GM12891 (cell line): ENCODE data around the gene FILIP1.

Source experiments
- POLR2A ChIP-seq: IDR thresholded peaks from 2 replicates; pipeline ENCODE4 v1.6.1; 2011; ENCODE audit warnings: low read depth, low read length, control low read depth
- POLR2AphosphoS5 ChIP-seq: IDR thresholded peaks from 2 replicates; pipeline ENCODE4 v1.6.1; 2011; ENCODE audit warnings: low read depth, low read length, control low read depth
- TAF1 ChIP-seq: IDR thresholded peaks from 2 replicates; pipeline ENCODE4 v1.6.1; 2011; ENCODE audit warnings: low read depth, low read length, control low read depth

DNA sequence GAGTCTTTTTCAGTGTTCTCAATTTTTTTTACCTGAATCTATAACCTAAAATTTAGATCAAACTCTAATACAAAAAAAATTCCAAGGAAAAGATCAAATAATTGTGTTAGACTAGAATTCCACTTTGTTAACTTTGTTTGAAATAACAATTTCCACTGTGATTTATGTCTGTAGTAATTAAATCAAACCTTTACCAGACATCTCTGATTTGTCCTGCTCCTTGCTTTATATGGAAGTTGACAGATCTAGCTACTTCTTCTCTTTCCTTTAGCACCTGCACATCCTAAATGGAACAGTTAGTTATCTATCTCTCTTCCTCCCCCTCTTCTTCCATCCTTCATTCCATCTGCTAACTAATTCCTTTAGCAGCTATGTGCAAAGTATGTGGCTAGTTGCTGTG, 109.5 kb downstream of the FILIP1 start:
- TF ChIP-seq POLR2A = no peak
- TF ChIP-seq TAF1 = no peak
- TF ChIP-seq POLR2AphosphoS5 = no peak
